ENCODE data around the gene CTSZ.
"Not testable (repeated sequence)": the region's sequence is repeated elsewhere in the genome, so short reads cannot be mapped to it uniquely, and the experiment has no call there.

Gene CTSZ

GRCh38 chr20:59043698-59044097, 36.6 kb upstream of the CTSZ start:
- TF ChIP-seq SPI1 (IDR thresholded peaks at IDR 0.05; ENCODE audit: borderline replicate concordance, low read depth) (no peak), POLR2AphosphoS5 (IDR thresholded peaks at IDR 0.05; ENCODE audit: low read depth) (no peak), GABPA (IDR thresholded peaks at IDR 0.05; ENCODE audit: low read depth) (no peak), CTCF (IDR thresholded peaks at IDR 0.05; ENCODE audit: insufficient read depth, low read length) (no peak), REST (IDR thresholded peaks at IDR 0.05; ENCODE audit: insufficient replicate concordance, low read depth) (no peak)
- DNase-seq (ENCODE audit: low read depth in 1 of 2, low spot score in 1 of 2) = no peak
- Histone ChIP-seq H3K4me3 (replicated peaks; ENCODE audit: insufficient read depth, low read length) (no peak overlapping the region), H3K27ac (replicated peaks) (no peak overlapping the region), H3K27me3 (ENCODE audit: insufficient read depth, poor library complexity, severe bottlenecking) (no peaks in the 10 kb centered on the region)

- TF ChIP-seq REST (IDR thresholded peaks at IDR 0.05; ENCODE audit: insufficient replicate concordance, low read depth) (no peak), POLR2AphosphoS5 (IDR thresholded peaks at IDR 0.05; ENCODE audit: low read depth) (peak; percentile 53; the same call in 1 of the 2 replicates), SPI1 (IDR thresholded peaks at IDR 0.05; ENCODE audit: borderline replicate concordance, low read depth) (no peak), GABPA (IDR thresholded peaks at IDR 0.05; ENCODE audit: low read depth) (no peak), CTCF (IDR thresholded peaks at IDR 0.05; ENCODE audit: insufficient read depth, low read length) (no peak)
- Histone ChIP-seq H3K27ac (replicated peaks) (peak overlapping the region; percentile 89), H3K4me3 (replicated peaks; ENCODE audit: insufficient read depth, low read length) (peak overlapping the region; percentile 90), H3K27me3 (ENCODE audit: insufficient read depth, poor library complexity, severe bottlenecking) (no peaks in the 10 kb centered on the region)
- DNase-seq (ENCODE audit: low read depth in 1 of 2, low spot score in 1 of 2) = peak; percentile 84 to 90
These were observed 36.0 kb upstream of the CTSZ start for GRCh38 chr20:59042796-59043631.

GRCh38 chr20:59042151-59042795, 35.2 kb upstream of the CTSZ start, which contains the start of gene PRELID3B:
Gene PRELID3B (minus strand): TSS chr20:59042786. CDS start chr20:59042730, 56 bp downstream.
- peak within 1 kb of the TSS; percentile 89 for H3K27ac ChIP-seq (replicated peaks)
- TF ChIP-seq CTCF (IDR thresholded peaks at IDR 0.05; ENCODE audit: insufficient read depth, low read length) = no peak
- peak; percentile 4; the same call in 1 of the 2 replicates for TF ChIP-seq POLR2AphosphoS5 (IDR thresholded peaks at IDR 0.05; ENCODE audit: low read depth)
- peak within 1 kb of the TSS; percentile 90 for H3K4me3 ChIP-seq (replicated peaks; ENCODE audit: insufficient read depth, low read length)
- H3K27me3 ChIP-seq (ENCODE audit: insufficient read depth, poor library complexity, severe bottlenecking) = no peaks in the 10 kb centered on the region
- DNase-seq (ENCODE audit: low read depth in 1 of 2, low spot score in 1 of 2) = peak in 1 of 2 experiments; percentile 32

GRCh38 chr20:59041487-59041886, 34.4 kb upstream of the CTSZ start:
- Histone ChIP-seq H3K4me3 (replicated peaks; ENCODE audit: insufficient read depth, low read length) (peak overlapping the region; percentile 90), H3K27ac (replicated peaks) (peak overlapping the region; percentile 89)
- H3K27me3 ChIP-seq (ENCODE audit: insufficient read depth, poor library complexity, severe bottlenecking); DNase-seq (ENCODE audit: low read depth in 1 of 2, low spot score in 1 of 2): not testable (repeated sequence)
